Measurements from ENCODE around the gene SOX13.
A peak's percentile ranks its signal among the peaks of the same experiment; 100 is the strongest.

SOX13 gene

GRCh38 chr1:204146965-204147364, 74.0 kb downstream of the SOX13 start:
- Histone ChIP-seq H3K9ac (ENCODE audit: low read depth, low read length) (no peak overlapping the region), H3K27me3 (ENCODE audit: control insufficient read depth, insufficient read depth, low read length) (peaks cover 13% of the 10 kb centered on the region), H3K9me3 (ENCODE audit: control insufficient read depth, insufficient read depth, low read length) (no peaks in the 10 kb centered on the region), H3K36me3 (ENCODE audit: control insufficient read depth, insufficient read depth, low read length) (no peaks in the 10 kb centered on the region), H3K27ac (ENCODE audit: low read depth, low read length) (peak overlapping the region; percentile 90), H3K4me1 (ENCODE audit: control insufficient read depth, insufficient read depth, low read length) (peaks cover 36% of the 10 kb centered on the region), H3K4me3 (ENCODE audit: low read depth, low read length) (no peak overlapping the region)

- Histone ChIP-seq H3K4me1 (ENCODE audit: control insufficient read depth, insufficient read depth, low read length) (peaks cover 33% of the 10 kb centered on the region), H3K4me3 (ENCODE audit: low read depth, low read length) (peak overlapping the region; percentile 1; the same call in 1 of the 2 replicates), H3K36me3 (ENCODE audit: control insufficient read depth, insufficient read depth, low read length) (no peaks in the 10 kb centered on the region), H3K9me3 (ENCODE audit: control insufficient read depth, insufficient read depth, low read length) (no peaks in the 10 kb centered on the region), H3K27ac (ENCODE audit: low read depth, low read length) (peak overlapping the region; percentile 90), H3K9ac (ENCODE audit: low read depth, low read length) (no peak overlapping the region), H3K27me3 (ENCODE audit: control insufficient read depth, insufficient read depth, low read length) (peaks cover 16% of the 10 kb centered on the region)
Measured at GRCh38 chr1:204147406-204148383, 74.8 kb downstream of the SOX13 start.

GRCh38 chr1:204149107-204149506, 76.2 kb downstream of the SOX13 start:
- Histone ChIP-seq H3K9me3 (ENCODE audit: control insufficient read depth, insufficient read depth, low read length) (no peaks in the 10 kb centered on the region), H3K4me1 (ENCODE audit: control insufficient read depth, insufficient read depth, low read length) (peaks cover 33% of the 10 kb centered on the region), H3K4me3 (ENCODE audit: low read depth, low read length) (no peak overlapping the region), H3K36me3 (ENCODE audit: control insufficient read depth, insufficient read depth, low read length) (no peaks in the 10 kb centered on the region), H3K27me3 (ENCODE audit: control insufficient read depth, insufficient read depth, low read length) (peaks cover 16% of the 10 kb centered on the region), H3K9ac (ENCODE audit: low read depth, low read length) (no peak overlapping the region), H3K27ac (ENCODE audit: low read depth, low read length) (no peak overlapping the region)

DNA sequence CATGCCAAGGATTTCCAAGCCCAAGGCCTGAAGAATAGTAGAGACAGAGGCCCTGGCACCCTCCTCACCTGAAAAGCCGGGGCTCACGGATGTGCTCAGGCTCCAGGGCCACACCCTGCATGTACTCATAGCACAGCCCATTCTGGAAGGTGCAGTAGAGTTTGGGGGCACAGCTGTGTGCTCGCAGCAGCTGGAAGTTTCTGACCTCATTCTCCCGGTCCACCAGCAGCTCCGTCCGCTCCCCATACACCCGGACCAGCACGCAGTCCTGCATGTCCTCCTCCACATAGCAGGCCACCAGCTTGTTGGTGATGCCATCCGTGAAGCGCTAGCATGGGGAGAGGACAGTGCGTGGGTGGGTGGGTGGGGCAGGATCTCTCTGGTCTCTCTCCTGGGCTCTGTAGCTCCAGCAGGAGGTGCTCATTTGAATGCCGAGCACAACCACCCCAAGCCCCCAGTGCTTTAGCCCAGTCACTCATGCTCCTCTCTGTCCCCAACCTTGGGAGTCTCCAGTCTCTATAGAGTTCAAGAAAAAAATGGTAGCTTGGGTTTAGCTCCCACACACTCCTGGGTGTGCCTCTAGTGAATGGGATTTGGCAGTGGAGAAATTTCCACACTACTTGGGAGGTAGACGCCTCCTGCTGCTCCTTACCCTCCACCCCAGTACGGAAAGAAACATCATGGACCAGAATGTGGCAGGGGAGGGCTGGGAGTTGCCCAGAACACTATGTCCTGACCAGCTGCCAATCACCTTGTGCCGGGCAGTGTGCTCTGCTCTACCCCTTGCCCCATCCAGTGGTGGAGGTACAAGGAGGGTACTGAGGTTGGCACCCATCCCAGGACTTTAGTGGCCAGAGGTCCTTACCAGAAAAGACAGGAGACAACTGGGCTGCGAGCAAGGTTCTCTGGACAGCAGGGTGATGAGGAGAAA, 77.0 kb downstream of the SOX13 start:
- Histone ChIP-seq H3K9me3 (ENCODE audit: control insufficient read depth, insufficient read depth, low read length) (no peaks in the 10 kb centered on the region), H3K27ac (ENCODE audit: low read depth, low read length) (no peak overlapping the region), H3K4me3 (ENCODE audit: low read depth, low read length) (no peak overlapping the region)

DNA sequence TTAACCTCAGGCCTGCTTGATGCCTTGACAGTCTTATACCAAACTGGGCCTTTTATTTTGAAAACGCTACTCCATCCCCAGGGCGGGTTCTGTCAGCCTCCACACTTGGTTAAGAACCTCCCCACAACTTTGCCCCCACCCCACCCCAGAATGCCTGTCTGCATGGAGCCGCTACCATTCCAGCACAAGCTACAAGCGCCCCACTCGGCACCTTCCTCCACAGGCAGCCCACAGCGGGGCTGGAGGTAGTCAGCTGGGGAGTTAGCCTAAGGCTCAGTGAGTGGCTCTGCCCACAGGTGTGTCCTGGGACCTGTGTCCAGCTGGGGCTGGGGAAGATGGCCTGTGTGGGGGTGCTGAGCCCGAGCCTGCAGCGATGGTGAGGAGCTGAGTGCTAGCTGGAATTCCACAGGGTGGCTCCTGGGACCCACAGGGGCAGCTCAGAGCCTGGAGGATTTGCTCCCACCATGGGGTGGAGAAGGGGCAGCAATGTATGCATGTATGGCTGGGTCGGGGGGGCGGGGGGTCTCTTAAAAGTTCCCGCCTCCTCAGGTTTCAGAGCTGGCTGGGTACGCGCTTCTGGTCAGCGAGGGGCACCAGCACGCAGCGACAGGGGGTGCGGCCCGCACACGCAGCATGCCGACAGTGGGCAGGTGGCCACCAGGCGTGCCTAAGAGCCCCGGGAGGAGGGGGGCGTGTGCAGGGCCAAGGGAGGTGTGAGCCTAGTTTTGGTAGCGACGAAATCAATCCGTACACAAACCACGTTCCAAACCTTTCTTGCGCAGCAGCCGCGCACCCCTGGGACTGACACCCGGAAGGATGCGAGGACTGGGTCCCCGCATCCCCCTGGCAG, 78.0 kb downstream of the SOX13 start:
- Histone ChIP-seq H3K4me3 (ENCODE audit: low read depth, low read length) (peak overlapping the region; percentile 77), H3K27me3 (ENCODE audit: control insufficient read depth, insufficient read depth, low read length) (peaks cover 16% of the 10 kb centered on the region), H3K36me3 (ENCODE audit: control insufficient read depth, insufficient read depth, low read length) (no peaks in the 10 kb centered on the region), H3K27ac (ENCODE audit: low read depth, low read length) (no peak overlapping the region), H3K9me3 (ENCODE audit: control insufficient read depth, insufficient read depth, low read length) (no peaks in the 10 kb centered on the region), H3K9ac (ENCODE audit: low read depth, low read length) (no peak overlapping the region), H3K4me1 (ENCODE audit: control insufficient read depth, insufficient read depth, low read length) (peaks cover 33% of the 10 kb centered on the region)

More for the DNA sequence above, 77.0 kb downstream of the SOX13 start:
- Histone ChIP-seq H3K36me3 (ENCODE audit: control insufficient read depth, insufficient read depth, low read length) (no peaks in the 10 kb centered on the region), H3K4me1 (ENCODE audit: control insufficient read depth, insufficient read depth, low read length) (peaks cover 33% of the 10 kb centered on the region), H3K9ac (ENCODE audit: low read depth, low read length) (no peak overlapping the region), H3K27me3 (ENCODE audit: control insufficient read depth, insufficient read depth, low read length) (peaks cover 16% of the 10 kb centered on the region)

- Histone ChIP-seq H3K36me3 (ENCODE audit: control insufficient read depth, insufficient read depth, low read length) (no peaks in the 10 kb centered on the region), H3K27ac (ENCODE audit: low read depth, low read length) (no peak within 1 kb of the TSS), H3K4me3 (ENCODE audit: low read depth, low read length) (peak within 1 kb of the TSS; percentile 77), H3K27me3 (ENCODE audit: control insufficient read depth, insufficient read depth, low read length) (peaks cover 17% of the 10 kb centered on the region), H3K9me3 (ENCODE audit: control insufficient read depth, insufficient read depth, low read length) (no peaks in the 10 kb centered on the region), H3K9ac (ENCODE audit: low read depth, low read length) (no peak within 1 kb of the TSS; the same call in 1 of the 2 replicates), H3K4me1 (ENCODE audit: control insufficient read depth, insufficient read depth, low read length) (peaks cover 29% of the 10 kb centered on the region)
Measured at GRCh38 chr1:204151552-204152309, 78.8 kb downstream of the SOX13 start, which contains the start of gene ETNK2. TSS of gene ETNK2 (minus strand) at chr1:204152044. CDS start at chr1:204151852, 192 bp downstream.

DNA sequence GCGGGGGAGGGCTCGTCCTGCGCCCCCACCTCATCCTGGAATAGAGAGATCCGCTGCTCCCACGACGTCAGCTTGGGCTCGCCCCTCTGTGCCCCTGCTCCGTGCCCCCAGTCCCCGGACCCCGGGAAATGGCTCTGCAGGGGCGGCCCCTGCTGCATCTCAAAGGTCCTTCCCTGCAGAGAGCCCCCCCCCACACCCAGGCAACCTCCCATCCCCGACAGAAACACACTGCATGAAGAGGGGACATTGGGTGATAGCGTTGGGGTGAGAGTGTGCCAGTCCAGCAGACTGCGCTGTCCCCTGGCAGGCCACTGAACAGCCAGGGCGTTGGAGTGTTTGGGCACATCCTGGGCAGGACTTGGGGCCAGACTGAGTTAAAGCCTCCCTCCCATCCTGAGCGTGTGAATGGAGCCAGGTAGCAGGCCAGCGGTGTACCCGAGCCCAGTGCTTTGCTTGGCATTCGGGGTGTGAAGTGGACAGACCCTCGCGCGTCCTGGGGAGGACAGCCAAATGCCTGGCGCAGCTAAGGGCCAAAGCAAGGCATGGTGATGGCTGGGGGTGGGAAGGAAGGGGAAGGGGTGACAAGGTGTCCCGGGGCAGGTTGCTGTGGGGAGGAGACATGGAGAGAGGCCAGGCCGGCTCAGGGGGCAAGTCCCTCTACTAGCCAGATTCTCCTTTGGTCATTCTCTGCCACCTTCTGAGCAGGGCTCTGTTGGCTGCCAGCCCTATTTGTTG, 79.6 kb downstream of the SOX13 start:
- H3K27ac ChIP-seq (ENCODE audit: low read depth, low read length): no peak overlapping the region
- peak overlapping the region; percentile 77 for H3K4me3 ChIP-seq (ENCODE audit: low read depth, low read length)
- H3K27me3 ChIP-seq (ENCODE audit: control insufficient read depth, insufficient read depth, low read length): peaks cover 21% of the 10 kb centered on the region
- H3K9me3 ChIP-seq (ENCODE audit: control insufficient read depth, insufficient read depth, low read length): no peaks in the 10 kb centered on the region
- H3K4me1 ChIP-seq (ENCODE audit: control insufficient read depth, insufficient read depth, low read length): peaks cover 23% of the 10 kb centered on the region
- no peaks in the 10 kb centered on the region for H3K36me3 ChIP-seq (ENCODE audit: control insufficient read depth, insufficient read depth, low read length)
- H3K9ac ChIP-seq (ENCODE audit: low read depth, low read length): no peak overlapping the region

DNA sequence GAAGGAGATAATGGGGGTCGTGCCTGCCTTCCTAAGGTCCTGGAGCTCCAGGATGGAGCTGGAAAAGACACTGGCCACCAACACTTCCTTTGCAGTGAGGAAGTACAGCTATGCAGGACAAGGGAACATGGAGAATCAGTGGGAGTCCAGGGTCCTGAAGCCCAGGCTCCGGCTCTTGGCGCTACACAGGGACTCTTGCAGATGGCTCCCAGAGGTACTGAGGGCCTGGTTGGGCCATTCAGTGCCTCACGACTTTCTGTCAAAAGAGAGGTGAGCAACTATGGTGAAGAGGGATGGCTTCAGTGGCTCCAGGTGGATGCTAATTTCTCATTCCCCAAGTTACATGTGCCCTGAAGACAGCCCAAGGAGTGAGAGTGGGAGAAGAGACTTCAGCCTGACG, 80.8 kb downstream of the SOX13 start:
- H3K27me3 ChIP-seq (ENCODE audit: control insufficient read depth, insufficient read depth, low read length): peaks cover 21% of the 10 kb centered on the region
- peaks cover 12% of the 10 kb centered on the region for H3K4me1 ChIP-seq (ENCODE audit: control insufficient read depth, insufficient read depth, low read length)
- no peak overlapping the region for H3K4me3 ChIP-seq (ENCODE audit: low read depth, low read length)
- H3K27ac ChIP-seq (ENCODE audit: low read depth, low read length): no peak overlapping the region
- H3K9ac ChIP-seq (ENCODE audit: low read depth, low read length): no peak overlapping the region
- no peaks in the 10 kb centered on the region for H3K36me3 ChIP-seq (ENCODE audit: control insufficient read depth, insufficient read depth, low read length)
- no peaks in the 10 kb centered on the region for H3K9me3 ChIP-seq (ENCODE audit: control insufficient read depth, insufficient read depth, low read length)

- H3K36me3 ChIP-seq (ENCODE audit: control insufficient read depth, insufficient read depth, low read length): no peaks in the 10 kb centered on the region
- no peak overlapping the region for H3K9ac ChIP-seq (ENCODE audit: low read depth, low read length)
- no peak overlapping the region for H3K27ac ChIP-seq (ENCODE audit: low read depth, low read length)
- H3K27me3 ChIP-seq (ENCODE audit: control insufficient read depth, insufficient read depth, low read length): peaks cover 21% of the 10 kb centered on the region
- H3K9me3 ChIP-seq (ENCODE audit: control insufficient read depth, insufficient read depth, low read length): no peaks in the 10 kb centered on the region
- no peak overlapping the region for H3K4me3 ChIP-seq (ENCODE audit: low read depth, low read length)
- peaks cover 5% of the 10 kb centered on the region; the same call in 1 of the 2 replicates for H3K4me1 ChIP-seq (ENCODE audit: control insufficient read depth, insufficient read depth, low read length)
Measured at GRCh38 chr1:204154568-204155255, 81.8 kb downstream of the SOX13 start.
